DND-41 (cell line): ENCODE results near the gene GALM.
A peak's percentile ranks its signal among the peaks of the same experiment; 100 is the strongest.

Experiments
- ATAC-seq: fragments of 200-7000 bp; cut with Tn5 transposase; 3 replicates; pipeline ENCODE4 v1.9.1; 2021; ENCODE audit warnings: low read depth; ENCODE audit not compliant: insufficient read depth
- DNase-seq: peaks from one replicate; pipeline ENCODE4 v3.0.0-alpha.2; 2020
- H2AFZ ChIP-seq: 2 replicates; pipeline ENCODE4 v1.6.0; 2012; ENCODE audit warnings: low read depth, low read length
- H3K27ac ChIP-seq: 2 replicates; pipeline ENCODE4 v1.5.1; 2012; ENCODE audit warnings: low read length, inconsistent platforms
- H3K27me3 ChIP-seq: fragments of 200-600 bp; sonication (generic); 2 replicates; pipeline ENCODE4 v1.6.0; 2012; ENCODE audit warnings: low read length, mild to moderate bottlenecking, inconsistent platforms; ENCODE audit not compliant: insufficient read depth, poor library complexity
- H3K36me3 ChIP-seq: 2 replicates; pipeline ENCODE4 v1.5.1; 2012; ENCODE audit warnings: low read length, inconsistent platforms; ENCODE audit not compliant: insufficient read depth
- H3K4me1 ChIP-seq: 2 replicates; pipeline ENCODE4 v1.5.1; 2012; ENCODE audit warnings: mild to moderate bottlenecking, low read length; ENCODE audit not compliant: insufficient read depth
- H3K4me2 ChIP-seq: 2 replicates; pipeline ENCODE4 v1.6.0; 2012; ENCODE audit warnings: mild to moderate bottlenecking, moderate library complexity, low read length, inconsistent platforms; ENCODE audit not compliant: insufficient read depth
- H3K4me3 ChIP-seq, 2 experiments: fragments of 200-600 bp in 1 of 2; shearing (Covaris generic) in 1 of 2; 2 replicates each; pipeline ENCODE4 v1.5.1; 2012 to 2016; ENCODE audit warnings: inconsistent platforms in 2 of 2, low read length in 2 of 2, mild to moderate bottlenecking in 2 of 2, low read depth in 1 of 2, moderate library complexity in 1 of 2
- H3K79me2 ChIP-seq: 2 replicates; pipeline ENCODE4 v1.6.0; 2012; ENCODE audit warnings: low read length, inconsistent platforms; ENCODE audit not compliant: insufficient read depth
- H3K9ac ChIP-seq: 2 replicates; pipeline ENCODE4 v1.6.0; 2012; ENCODE audit warnings: low read depth, mild to moderate bottlenecking, inconsistent platforms, low read length, moderate library complexity
- H3K9me3 ChIP-seq: 2 replicates; pipeline ENCODE4 v1.5.1; 2012; ENCODE audit warnings: low read length, moderate library complexity, mild to moderate bottlenecking, inconsistent platforms; ENCODE audit not compliant: insufficient read depth, severe bottlenecking
- H4K20me1 ChIP-seq: 2 replicates; pipeline ENCODE4 v1.6.0; 2012; ENCODE audit warnings: low read length; ENCODE audit not compliant: insufficient read depth
- EZH2 ChIP-seq: IDR thresholded peaks from 3 replicates; pipeline ENCODE4 v1.6.1; 2012; ENCODE audit warnings: borderline replicate concordance, low read depth, mild to moderate bottlenecking, moderate library complexity, low read length, inconsistent platforms; ENCODE audit not compliant: severe bottlenecking
- TF ChIP-seq, protein P1 (sequence below): IDR thresholded peaks from 2 replicates; pipeline ENCODE4 v1.5.1; 2012; ENCODE audit warnings: borderline replicate concordance, low read length, moderate library complexity, mild to moderate bottlenecking; ENCODE audit not compliant: poor library complexity, severe bottlenecking; ENCODE audit errors: extremely low read depth

GALM gene

DNA sequence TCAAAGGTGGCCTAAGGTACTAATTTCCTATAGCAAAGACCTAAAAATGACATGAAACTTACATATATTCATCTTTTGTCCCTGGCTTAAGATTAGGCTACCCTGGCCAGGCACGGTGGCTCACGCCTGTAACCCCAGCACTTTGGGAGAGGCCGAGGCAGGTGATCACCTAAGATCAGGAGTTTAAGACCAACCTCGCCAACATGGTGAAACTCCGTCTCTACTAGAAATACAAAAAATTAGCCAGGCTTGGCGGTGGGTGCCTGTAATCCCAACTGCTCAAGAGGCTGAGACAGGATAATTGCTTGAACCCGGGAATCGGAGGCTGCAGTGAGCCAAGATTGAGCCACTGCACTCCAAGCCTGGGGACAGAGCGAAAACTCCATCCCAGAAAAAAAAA is 79.4 kb downstream of the GALM start:
- Histone ChIP-seq H3K9ac (no peak overlapping the region), H4K20me1 (peaks cover 84% of the 10 kb centered on the region), H3K9me3 (no peaks in the 10 kb centered on the region), H3K4me2 (peak overlapping the region; percentile 81; the same call in 1 of the 2 replicates), H3K27ac (no peak overlapping the region), H3K4me3 (peak overlapping the region in 1 of 2 experiments; percentile 20; a peak in 1 of 4 replicates), H2AFZ (no peak overlapping the region), H3K36me3 (peaks cover 93% of the 10 kb centered on the region), H3K27me3 (no peaks in the 10 kb centered on the region), H3K79me2 (peaks cover 87% of the 10 kb centered on the region), H3K4me1 (peaks cover 52% of the 10 kb centered on the region)
- no peak for TF ChIP-seq EZH2
- TF ChIP-seq, protein P1, sequence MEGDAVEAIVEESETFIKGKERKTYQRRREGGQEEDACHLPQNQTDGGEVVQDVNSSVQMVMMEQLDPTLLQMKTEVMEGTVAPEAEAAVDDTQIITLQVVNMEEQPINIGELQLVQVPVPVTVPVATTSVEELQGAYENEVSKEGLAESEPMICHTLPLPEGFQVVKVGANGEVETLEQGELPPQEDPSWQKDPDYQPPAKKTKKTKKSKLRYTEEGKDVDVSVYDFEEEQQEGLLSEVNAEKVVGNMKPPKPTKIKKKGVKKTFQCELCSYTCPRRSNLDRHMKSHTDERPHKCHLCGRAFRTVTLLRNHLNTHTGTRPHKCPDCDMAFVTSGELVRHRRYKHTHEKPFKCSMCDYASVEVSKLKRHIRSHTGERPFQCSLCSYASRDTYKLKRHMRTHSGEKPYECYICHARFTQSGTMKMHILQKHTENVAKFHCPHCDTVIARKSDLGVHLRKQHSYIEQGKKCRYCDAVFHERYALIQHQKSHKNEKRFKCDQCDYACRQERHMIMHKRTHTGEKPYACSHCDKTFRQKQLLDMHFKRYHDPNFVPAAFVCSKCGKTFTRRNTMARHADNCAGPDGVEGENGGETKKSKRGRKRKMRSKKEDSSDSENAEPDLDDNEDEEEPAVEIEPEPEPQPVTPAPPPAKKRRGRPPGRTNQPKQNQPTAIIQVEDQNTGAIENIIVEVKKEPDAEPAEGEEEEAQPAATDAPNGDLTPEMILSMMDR, result no peak
- ATAC-seq (no peak), DNase-seq (no peak)

DNA sequence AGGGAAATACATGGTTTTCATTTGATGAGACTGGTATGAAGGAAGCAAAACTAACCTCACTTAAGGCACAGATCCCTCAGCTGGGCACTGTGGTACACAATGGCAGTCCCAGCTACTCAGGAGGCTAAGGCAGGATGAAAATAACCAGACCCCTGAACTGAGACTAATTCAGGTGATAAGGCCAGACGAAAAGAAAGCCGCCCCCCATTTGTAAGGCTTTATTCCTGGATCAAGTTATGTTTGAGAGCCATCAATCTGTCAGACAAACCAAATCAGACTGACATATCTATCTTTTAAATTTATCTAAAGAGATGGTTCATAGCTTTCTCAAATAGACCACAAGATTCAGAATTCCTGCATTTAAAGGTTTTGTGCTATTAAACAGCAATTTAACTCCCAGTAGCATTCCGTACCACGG is 81.1 kb downstream of the GALM start:
- H3K9me3 ChIP-seq, result no peaks in the 10 kb centered on the region
- peak overlapping the region; percentile 76 for H3K9ac ChIP-seq
- TF ChIP-seq EZH2, result no peak
- H3K27me3 ChIP-seq, result no peaks in the 10 kb centered on the region
- H4K20me1 ChIP-seq, result peaks cover 78% of the 10 kb centered on the region
- H3K4me1 ChIP-seq, result peaks cover 58% of the 10 kb centered on the region
- H3K27ac ChIP-seq, result no peak overlapping the region
- peak overlapping the region; percentile 81 for H3K4me2 ChIP-seq
- ATAC-seq (no peak), DNase-seq (no peak)
- peak overlapping the region in 1 of 2 experiments; percentile 64; a peak in 1 of 4 replicates for H3K4me3 ChIP-seq
- peaks cover 86% of the 10 kb centered on the region for H3K36me3 ChIP-seq
- H3K79me2 ChIP-seq, result peaks cover 95% of the 10 kb centered on the region
- no peak overlapping the region for H2AFZ ChIP-seq

DNA sequence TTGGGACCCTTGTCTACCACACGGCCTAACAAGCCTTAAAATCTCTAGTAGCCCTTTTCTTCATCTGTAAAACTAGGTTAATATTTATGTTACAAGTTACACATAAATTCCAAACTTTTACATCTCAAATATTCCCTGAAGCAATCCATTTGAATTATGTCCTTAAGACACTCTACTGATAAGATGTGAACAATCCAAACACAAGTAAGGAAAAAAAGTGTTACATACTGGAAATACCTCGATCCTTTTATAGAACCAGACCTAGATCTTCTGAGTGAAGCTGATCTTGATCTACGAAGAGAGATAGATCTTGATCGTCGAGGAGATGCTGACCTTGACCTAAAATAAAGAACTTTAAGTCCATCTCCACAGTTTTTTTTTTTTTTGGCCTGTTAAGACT is 81.9 kb downstream of the GALM start:
- H3K27ac ChIP-seq, result peak overlapping the region; percentile 3; the same call in 1 of the 2 replicates
- peaks cover 71% of the 10 kb centered on the region for H4K20me1 ChIP-seq
- H3K36me3 ChIP-seq, result peaks cover 78% of the 10 kb centered on the region
- H3K27me3 ChIP-seq, result no peaks in the 10 kb centered on the region
- H3K9me3 ChIP-seq, result no peaks in the 10 kb centered on the region
- peak overlapping the region; percentile 7 to 64; a peak in 3 of 4 replicates for H3K4me3 ChIP-seq
- H3K9ac ChIP-seq, result peak overlapping the region; percentile 76
- H2AFZ ChIP-seq, result no peak overlapping the region
- H3K79me2 ChIP-seq, result peaks cover 89% of the 10 kb centered on the region
- TF ChIP-seq EZH2, result no peak
- TF ChIP-seq, protein P1, result no peak
- peak overlapping the region; percentile 81 for H3K4me2 ChIP-seq
- no peak for DNase-seq
- no peak for ATAC-seq
- H3K4me1 ChIP-seq, result peaks cover 62% of the 10 kb centered on the region

DNA sequence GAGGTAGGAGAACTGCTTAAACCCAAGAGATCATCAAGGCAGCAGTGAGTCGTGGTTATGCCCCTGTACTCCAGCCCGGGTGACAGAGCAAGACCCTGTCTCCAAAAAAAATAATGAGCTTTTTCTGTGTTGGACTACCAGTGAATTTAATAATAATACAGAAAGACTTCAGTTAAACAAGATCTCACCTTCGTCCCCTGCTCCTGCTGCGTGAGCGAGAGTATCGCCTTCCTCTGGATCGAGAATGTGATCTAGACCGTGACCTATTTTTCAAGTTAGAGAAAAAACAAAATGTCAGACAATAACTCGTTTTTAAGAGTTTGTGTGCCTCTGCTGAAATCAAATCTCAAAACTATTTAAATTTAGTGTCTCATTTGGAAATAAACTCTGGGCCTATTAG is 82.5 kb downstream of the GALM start:
- H3K36me3 ChIP-seq, result peaks cover 73% of the 10 kb centered on the region
- no peaks in the 10 kb centered on the region for H3K9me3 ChIP-seq
- peaks cover 66% of the 10 kb centered on the region for H4K20me1 ChIP-seq
- TF ChIP-seq, protein P1, result no peak
- TF ChIP-seq EZH2, result no peak
- H3K4me1 ChIP-seq, result peaks cover 62% of the 10 kb centered on the region
- peaks cover 84% of the 10 kb centered on the region for H3K79me2 ChIP-seq
- H3K4me2 ChIP-seq, result peak overlapping the region; percentile 81
- ATAC-seq (no peak), DNase-seq (no peak)
- peak overlapping the region; percentile 76 for H3K9ac ChIP-seq
- peak overlapping the region; percentile 5 to 64; a peak in 3 of 4 replicates for H3K4me3 ChIP-seq
- no peaks in the 10 kb centered on the region for H3K27me3 ChIP-seq
- no peak overlapping the region for H2AFZ ChIP-seq
- H3K27ac ChIP-seq, result no peak overlapping the region; the same call in 1 of the 2 replicates
